Measurements from ENCODE around the gene GLI3.

GRCh38 chr7:41911792-41912191 is 325.2 kb downstream of the GLI3 start:
- TF ChIP-seq, protein P1, sequence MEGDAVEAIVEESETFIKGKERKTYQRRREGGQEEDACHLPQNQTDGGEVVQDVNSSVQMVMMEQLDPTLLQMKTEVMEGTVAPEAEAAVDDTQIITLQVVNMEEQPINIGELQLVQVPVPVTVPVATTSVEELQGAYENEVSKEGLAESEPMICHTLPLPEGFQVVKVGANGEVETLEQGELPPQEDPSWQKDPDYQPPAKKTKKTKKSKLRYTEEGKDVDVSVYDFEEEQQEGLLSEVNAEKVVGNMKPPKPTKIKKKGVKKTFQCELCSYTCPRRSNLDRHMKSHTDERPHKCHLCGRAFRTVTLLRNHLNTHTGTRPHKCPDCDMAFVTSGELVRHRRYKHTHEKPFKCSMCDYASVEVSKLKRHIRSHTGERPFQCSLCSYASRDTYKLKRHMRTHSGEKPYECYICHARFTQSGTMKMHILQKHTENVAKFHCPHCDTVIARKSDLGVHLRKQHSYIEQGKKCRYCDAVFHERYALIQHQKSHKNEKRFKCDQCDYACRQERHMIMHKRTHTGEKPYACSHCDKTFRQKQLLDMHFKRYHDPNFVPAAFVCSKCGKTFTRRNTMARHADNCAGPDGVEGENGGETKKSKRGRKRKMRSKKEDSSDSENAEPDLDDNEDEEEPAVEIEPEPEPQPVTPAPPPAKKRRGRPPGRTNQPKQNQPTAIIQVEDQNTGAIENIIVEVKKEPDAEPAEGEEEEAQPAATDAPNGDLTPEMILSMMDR (IDR thresholded peaks at IDR 0.05), result no peak
- no peak for TF ChIP-seq ZFX (IDR thresholded peaks at IDR 0.05; ENCODE audit: borderline replicate concordance)

Measured in 22Rv1 (cell line).